GM12874 (cell line): ENCODE results near the gene IL13RA1.

Source experiments
- CTCF ChIP-seq: IDR thresholded peaks from 2 replicates; pipeline ENCODE4 v1.5.1; 2011; ENCODE audit warnings: low read depth, mild to moderate bottlenecking, control low read depth, low read length, moderate library complexity; ENCODE audit not compliant: insufficient read depth

Gene IL13RA1

GRCh38 chrX:118723376-118723775 lies 4.0 kb upstream of the IL13RA1 start:
- no peak for TF ChIP-seq CTCF

DNA sequence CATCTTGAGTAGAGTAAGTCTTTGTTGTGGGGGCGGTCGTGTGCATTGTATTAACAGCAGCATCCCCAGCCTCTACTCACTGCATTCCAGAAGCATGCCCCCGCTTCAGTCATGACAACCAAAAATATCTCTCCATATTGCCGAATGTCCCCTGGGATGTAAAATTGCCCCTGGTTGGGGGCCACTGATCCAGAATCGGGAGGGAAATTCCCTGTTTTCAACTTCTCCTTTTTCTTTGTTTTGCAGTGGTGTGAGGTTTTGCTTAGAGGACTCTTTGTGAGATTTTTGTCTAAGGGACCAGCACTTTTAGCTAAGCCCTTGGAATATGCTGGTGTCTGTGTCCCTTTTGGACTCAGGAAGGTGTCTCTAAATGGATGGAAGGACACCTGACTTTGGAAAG lies 3.0 kb upstream of the IL13RA1 start:
- TF ChIP-seq CTCF = no peak

DNA sequence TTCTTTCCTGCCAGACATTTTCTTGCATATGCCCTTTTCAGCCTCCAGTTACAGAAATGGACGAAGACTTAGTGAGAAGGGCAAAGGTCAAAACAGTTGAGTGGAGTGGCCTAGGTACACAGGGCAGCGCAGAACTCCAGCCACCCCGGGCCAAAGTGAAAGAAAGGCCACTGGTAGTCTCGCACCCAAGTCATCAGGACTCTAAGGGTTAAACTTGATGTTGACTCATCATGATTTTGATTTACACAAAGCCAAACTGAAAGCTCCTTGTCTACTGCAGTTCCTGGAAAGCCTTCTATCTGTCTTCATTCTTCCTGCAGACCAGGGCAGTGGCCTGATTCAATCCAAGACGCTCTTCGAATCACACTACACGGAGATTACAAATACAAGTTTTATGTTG lies 2.6 kb upstream of the IL13RA1 start:
- no peak for TF ChIP-seq CTCF

- no peak for TF ChIP-seq CTCF
Measured at GRCh38 chrX:118726396-118726795, 1.0 kb upstream of the IL13RA1 start.

DNA sequence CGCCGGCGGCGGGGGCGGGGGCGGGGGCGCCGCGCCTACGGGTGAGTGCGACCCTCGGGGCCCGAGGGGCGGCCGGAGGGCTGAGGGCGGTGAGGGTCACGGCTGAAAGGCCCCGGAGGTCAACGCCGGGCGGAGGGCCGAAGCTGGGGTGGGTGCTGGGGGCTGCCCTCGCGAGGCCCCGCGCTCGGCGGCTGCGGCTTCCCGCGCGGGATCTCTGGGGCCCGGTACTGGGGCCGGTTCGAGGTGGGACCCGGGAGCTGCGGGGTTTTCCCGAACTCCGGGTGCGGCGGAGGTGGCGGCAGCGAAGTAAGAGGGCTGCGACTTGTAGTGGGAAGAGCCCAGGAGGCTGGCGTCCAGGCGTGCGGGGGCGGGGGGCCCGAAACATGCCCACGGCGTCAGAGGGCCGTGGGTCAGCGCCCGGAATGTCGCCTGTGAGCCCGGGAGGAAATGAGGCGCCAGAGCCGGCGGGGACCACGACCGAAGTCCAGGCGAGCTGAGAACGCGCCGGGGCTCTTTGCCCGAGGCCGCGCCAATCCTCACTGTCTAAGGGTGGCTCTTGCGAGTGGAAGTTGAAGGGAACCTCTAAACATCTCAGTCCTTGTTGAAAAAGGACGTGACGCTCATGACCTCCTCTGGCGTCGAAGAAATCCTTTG lies 407 bp downstream of the IL13RA1 start:
- no peak for TF ChIP-seq CTCF

- no peak for TF ChIP-seq CTCF
Measured at GRCh38 chrX:118729042-118729652, 1.7 kb downstream of the IL13RA1 start.

DNA sequence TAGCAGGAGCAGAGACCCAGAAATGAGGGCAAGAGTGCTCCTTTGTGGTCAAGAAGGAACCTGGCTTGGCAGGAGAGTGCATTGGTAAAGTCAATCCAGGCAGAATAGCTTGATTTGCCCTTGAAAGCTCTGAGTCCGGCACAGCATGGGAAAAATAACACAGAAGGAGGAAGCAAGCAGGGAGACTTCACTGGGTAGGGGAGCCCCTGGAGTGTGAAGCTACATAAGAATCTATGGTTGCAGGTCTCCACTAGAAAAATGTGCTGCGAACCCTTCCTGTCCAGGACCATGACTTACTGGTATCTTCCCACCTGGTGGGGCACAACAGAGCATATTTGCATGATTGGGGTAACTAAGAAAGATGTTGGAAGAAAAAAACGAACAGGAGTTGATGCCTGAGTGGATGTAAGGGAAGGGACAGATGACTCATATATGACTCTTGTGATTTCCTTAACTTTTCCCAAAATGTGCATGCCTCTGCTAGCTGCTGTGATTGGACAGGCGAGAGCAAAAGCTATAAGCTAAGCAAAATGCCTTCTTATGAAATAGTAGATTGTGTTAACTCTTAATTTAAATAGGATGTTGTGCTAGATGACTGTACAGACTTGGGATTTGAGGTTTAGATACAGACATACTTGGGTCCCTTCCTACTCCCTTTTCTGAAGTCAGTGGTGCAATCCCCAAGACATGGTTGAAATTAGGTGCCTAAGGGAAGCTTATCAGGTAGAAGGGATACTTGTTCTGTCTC lies 3.3 kb downstream of the IL13RA1 start:
- TF ChIP-seq CTCF = no peak
